NCI-H187 (cell line): ENCODE data around the gene EPS8L3.
"Not testable (repeated sequence)": the region's sequence is repeated elsewhere in the genome, so short reads cannot be mapped to it uniquely, and the experiment has no call there.

Experiments used
- DNase-seq, 2 experiments: peaks; one replicate each; lab custom pipeline; 2025; lab: John Stamatoyannopoulos, UW

Gene EPS8L3

DNA sequence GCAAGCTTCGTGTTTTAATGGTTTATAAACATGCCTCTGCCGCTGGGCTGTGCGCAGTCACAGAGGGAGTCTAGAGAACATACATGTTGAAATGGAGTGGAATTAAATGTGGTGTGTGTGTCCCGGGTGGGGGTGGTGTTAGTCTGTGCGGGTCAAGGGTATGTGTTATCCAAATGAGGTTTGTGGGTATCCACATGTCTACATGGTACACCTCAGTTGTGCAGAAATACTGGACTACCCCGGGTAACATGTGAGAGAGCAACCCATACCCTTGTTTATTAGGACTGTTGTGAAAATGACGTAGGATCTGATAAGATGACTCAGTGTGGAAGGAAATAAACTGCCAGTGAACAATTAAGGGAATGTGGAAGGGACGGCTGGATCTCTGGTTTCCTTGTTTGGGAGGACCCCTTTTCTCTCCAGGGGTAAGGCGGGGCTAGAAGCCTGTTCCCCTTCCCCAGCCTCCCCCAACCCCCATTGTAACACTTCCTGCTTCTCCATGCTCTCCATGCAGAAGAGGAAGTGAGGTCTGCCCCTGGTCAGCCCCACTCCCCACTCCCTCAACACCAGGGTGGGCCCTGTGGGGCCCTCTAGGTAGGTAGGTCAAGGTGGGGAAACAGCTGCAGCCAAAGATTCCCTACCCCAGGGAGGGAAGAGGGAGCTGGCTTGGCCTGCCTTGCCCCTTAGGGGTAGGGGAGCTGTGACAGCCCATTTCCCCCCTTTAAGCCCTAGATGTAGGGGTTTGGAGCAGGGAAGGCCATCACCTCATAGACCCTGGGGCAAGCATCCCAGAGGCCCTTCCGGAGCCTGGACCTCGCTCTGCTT, 690 bp downstream of the EPS8L3 start:
- no peak for DNase-seq

DNA sequence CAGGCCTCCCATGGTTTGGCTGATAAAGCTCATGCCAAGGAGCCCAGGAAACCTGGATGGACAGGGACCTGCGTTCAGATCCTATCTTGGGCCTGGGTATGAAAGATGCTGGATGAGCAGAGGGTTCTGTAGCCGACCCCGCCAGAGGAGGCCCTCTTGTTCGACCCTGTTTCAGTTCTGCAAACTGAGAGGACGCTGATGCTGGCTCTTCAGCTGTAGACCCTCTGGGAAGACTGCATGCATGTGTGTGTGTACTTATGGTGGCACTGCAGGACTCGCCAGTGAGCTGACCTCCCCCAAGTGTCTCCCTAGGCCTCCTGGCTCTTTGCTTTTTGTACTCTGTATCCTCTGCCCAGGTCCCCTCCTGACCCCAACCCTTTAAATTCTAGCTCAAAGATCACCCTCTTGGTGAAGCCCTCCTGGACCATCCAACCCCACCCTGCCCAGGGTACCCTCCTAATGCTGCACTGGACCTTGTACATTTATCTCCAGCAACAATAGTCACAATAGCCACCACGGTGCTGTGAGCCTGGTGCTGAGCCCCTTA, 1.6 kb downstream of the EPS8L3 start:
- no peak for DNase-seq

DNA sequence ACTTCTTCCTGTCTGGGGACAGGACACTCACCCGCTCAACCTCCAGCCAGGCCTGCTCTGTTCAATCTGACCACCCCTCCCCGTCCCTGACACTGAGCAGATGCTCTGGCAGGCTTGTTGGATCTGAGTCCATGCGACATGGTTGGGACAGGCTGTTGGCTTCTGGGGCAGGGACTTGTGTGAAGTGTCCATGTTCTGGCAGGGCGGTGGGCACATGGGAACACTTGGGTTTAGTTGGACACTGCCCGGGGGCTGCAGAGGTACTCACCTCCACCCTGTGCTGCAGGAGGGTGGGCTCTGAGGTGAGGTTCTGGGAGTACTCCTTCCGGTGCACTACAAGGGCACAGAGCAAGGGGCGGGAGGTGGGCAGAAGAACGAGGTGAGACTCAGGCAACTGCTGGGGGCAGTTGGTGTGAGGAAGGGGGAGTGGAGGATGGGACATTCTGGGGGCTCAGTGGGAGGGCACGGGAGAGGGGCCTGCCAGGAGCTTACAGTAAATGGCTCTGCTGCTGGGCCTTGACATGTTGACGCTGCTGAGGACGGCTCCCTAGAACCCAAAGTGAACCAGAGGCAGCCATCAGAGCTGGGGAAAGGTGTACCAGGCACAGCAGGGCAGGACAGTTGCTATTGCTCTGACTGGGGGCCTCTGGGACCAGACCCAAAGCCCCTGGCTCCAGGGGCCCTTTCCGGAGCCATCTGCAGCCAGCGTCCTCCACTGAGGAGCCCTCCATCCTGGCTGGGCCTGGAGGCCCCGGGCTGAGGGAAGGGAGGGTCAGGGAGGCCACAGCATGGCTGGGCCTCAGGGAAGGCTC, 2.3 kb downstream of the EPS8L3 start:
- no peak for DNase-seq

DNA sequence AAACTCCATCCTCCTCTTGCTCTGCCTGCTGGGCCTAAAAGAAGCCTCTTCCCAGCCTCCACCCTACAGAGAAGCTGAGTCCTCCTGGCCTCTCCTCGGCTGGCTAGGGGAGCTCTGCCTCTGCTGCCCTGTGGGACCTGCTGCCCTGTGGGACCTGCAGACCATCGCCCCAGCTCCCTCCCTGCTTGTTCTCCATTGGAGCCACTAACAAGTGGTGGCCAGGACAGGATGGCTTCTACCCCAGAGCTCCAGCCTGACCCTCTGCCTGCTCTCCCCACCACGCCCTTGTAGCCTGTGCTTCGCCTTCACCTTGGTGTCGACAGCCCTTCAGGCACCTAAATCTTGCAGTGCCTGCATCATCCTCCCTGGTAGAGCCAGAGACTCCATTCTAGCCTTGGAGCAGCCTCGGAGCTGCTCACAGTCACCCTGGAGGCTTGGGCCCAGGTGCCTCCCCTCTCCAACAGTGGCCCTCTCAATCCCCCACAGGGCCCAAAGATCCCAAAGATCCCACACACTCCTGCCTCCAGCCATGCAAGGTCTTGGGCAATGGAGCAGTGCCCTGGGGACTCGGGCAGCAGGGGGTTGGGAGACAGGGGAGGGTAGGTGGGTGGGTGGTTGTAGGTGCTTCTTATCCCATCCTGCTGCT, 3.0 kb downstream of the EPS8L3 start:
- no peak for DNase-seq

DNA sequence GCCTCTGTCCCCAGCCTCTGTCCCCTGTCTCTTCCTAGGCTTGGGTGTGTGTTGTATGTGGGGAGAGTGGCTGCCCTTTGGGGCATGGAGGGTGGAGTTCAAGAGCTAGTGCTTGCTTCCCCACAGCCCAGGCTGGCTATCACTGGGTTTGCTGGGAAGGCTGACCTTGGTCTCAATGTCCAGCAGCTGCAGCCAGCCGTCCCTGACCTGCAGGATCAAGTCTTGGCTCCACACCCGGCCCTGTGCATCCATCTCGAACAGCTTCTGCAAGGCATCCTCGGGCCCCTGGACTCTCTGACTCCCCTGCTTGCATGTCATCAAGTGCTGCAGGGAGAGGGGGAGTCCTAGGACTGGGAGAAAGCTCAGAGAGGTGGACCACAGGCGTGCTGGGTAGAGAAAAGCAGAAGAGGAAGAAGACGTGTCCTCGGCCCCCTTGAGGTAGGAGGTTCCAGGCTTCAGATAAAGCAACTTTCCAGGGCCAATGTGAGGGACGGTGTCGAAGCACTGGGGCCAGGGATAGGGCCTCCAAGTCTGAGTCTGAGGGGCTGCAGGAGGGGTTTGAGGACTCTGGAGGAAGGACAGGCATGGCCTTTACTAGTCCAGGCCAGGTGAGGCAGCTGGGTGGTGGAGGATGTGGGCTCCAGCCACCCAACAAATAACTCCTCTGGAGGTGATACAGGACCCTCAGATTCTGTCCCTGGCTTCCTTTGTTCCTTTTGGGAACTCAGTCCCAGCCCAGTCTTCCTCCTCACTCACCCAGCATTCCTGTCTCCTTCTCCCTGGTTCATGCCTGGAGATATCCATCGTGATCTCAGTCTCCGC, 4.0 kb downstream of the EPS8L3 start:
- DNase-seq = no peak

DNA sequence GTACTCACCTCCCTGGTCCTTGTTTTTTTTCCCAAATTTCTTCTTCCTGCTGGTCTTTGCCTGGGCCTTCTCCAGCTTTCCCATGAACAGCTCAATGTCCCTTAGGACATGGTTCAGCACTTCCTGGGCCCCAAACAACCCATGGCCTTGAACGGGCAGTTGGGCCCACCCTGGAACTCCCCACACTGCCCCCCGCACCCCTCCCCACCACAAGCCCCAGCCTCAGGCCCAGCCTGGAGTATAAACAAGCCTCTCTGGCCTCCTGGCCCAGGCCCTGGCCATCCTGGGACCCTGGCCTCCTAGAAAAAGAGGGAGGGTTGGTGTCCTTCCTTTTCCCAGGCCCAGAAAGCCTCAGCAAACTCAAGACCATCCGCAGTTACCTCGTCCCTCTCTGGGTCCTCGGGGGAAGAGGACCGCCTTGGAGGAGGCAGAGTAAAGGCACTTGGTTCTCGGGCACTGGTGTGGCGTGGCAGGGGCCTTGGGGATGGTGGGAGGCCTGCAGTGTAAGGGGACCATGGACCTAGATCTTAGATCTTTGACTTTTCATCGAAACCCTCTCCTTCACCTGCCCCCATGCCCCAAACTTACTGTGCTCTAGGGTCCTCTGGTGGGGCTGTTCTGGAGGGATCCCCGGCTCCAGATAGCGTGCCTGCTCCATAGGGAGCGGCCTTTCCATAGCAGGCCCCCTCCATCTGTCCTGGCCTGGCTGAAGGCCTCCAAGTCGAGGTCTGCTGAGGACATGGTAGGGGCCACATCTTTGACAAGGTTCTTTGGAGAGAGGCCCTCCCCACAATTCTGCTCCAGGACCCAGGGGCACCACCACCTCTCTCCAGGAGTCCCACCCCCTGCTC, 5.6 kb downstream of the EPS8L3 start:
- DNase-seq = no peak

DNA sequence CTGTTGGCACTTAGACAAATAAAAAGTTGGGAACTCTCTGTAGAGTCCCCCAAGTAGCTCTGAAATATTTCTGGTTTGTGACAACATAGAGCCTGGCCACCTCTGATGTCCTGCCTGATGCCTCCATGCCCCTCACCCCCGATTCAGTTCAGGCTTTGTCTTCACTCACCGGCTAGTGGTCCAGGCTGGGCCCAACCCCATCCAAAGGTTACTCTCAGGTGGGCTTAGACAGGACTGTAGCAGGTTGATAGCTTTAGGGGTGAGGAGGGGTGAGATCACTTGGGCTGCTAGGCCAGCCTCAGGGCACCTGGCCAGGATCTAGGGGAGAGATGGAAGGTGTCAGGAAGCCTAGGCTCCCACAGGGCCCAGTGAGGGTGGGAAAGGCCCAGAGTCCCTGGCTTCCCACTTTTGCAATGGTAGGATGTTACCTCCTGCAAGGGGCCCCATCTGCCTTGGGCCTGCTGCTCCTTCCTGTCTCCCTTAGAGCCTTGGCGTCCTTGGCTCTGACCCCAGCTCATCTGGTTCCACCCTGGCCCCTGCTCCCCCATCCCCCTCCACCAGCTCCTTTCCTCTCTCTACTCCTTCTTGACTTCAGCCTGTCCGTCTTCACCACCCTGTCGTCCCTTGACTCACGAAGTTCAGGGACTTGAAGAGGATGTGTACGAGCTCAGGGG, 6.7 kb downstream of the EPS8L3 start:
- no peak for DNase-seq

DNA sequence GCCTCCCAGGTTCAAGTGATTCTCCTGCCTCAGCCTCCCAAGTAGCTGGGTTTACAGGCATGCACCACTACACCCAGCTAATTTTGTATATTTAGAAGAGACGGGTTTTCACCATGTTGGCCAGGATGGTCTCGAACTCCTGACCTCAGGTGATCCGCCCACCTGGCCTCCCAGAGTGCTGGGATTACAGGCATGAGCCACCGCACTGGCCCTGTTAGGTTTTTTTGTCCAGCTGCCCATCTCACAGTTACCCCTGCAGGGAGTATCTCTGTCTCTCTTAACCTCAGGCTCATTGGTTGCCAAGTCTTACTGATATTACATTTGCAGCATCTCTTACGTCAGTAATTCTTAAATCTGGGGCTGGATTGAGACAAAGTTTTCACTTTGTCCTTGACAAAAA, 7.4 kb downstream of the EPS8L3 start:
- not testable (repeated sequence) for DNase-seq

DNA sequence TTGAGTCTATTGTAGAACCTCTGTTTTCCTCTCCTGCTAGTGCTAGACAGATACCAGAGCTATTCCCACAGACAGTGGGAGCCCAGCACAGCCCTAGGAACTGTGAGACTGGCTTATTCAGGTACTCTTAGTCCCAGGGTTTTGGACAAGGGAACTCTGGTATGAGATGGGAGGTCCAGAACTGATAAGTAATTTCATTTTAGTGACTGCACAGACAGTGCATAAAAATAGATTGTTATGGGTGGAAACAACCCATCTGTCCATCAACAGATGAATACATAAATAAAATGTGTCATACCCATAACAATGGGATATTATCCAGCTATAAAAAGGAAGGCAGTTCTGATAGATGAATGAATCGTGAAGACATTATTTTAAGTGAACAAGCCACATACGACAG, 9.0 kb downstream of the EPS8L3 start:
- no peak for DNase-seq

DNA sequence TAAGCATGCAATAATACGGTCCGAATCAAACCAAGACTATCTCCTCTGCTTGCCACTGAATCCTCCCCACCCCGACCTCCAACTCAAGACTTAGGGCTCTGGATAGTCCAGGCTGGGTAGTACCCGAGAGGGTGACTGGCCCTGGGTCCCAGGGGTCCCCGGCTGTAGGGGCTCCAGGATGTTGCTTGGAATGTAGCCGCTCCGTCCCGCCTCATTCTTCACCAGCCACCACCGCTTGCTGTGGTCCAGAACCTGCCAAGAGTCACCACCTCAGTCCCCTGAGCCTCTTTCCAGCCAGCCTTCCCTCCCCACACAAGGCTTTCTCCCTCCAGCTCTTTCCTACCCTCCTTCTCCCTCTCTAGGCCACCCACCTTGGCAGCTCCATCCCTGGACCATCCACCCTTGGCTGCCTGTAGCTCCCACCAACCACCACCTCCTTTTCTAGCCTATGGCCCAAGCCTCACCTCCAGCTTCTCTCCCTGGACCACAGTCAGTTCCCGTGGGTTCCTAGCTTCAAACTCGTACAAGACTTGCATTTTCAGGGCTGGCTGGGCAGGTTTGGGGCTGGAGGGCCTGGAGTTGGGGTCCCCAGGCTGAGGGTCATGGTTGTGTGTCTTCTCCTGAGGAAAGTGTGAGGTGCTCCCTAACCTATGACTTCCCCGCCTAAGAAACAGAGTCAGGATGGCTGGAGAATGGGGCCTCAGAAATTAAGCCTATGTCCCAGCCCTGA, 12.0 kb downstream of the EPS8L3 start:
- DNase-seq = no peak

DNA sequence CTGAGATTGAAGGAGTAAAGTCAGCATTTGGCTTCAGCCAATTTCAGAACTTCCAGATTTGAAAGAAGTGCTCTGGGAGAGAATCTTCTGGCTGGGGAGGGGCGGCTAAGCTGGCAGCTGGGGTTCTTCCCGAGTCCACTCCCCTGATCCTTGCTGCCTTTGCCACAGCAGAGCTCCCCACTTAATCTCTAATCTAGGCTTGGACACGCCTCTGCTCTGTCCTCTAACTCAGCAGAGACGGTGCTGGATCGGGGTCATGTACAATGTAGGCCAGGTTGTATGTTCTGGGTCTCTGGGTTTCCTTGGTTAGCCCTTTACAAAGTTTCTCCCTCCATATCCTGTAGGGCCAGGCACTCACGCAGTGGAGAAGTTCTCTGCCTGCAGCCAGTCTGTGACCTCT, 12.8 kb downstream of the EPS8L3 start:
- no peak for DNase-seq

DNA sequence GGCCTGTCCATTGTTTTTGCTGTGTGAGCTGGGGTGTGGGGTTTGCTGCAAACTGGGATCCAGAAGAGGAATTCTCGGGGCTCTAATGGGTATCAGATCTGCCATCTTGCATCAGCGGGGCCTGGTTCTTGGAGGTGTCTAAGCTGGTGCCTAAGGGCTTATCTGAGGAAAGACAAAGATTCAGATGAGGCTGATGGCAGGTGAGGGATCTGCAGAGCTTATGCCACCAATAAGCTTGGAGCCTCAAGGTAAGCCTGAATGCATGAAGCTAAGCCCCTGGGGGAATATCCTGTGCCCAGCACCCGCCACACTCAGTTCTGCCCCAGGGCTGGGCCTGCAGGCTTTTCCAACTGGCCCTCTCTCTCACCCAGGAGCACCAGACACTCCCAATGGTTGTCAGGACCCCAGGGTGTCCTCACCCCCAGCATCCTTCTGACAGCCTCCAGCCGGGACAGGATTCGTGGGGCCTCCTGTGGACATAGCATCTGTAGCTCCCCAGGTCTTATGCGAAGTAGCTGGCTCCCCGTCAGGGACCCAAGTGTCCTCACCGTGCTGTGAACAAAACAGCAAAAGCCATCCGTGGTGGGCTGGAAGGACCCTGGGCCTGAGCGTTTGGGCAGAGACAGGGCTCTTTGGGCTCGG, 13.4 kb downstream of the EPS8L3 start:
- DNase-seq = no peak

DNA sequence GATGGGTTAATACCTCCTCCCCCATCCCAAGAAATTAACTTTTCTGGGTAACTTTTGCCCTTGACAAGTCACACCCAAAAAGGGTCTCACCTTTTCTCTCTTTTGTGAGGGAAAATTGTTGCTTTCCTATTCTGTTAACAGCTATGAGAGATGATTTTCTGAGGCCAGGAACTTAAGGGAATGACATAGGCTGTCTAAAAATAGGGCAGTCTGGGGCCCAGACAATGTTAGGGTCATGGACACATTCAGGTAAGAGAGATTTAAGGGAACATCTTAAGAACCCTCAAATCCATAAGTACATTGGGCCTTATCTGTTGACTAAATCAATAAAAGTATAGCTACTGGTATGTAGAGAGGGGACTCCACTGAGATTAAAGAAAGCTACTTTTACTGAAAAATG, 14.5 kb downstream of the EPS8L3 start:
- no peak for DNase-seq

DNA sequence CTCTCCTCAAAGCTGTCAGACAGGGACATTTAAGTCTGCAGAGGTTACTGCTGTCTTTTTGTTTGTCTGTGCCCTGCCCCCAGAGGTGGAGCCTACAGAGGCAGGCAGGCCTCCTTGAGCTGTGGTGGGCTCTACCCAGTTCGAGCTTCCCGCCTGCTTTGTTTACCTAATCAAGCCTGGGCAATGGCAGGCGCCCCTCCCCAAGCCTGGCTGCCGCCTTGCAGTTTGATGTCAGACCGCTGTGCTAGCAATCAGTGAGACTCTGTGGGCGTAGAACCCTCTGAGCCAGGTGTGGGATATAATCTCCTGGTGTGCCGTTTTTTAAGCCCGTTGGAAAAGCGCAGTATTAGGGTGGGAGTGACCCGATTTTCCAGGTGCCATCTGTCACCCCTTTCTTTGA, 15.4 kb downstream of the EPS8L3 start:
- DNase-seq = not testable (repeated sequence)

DNA sequence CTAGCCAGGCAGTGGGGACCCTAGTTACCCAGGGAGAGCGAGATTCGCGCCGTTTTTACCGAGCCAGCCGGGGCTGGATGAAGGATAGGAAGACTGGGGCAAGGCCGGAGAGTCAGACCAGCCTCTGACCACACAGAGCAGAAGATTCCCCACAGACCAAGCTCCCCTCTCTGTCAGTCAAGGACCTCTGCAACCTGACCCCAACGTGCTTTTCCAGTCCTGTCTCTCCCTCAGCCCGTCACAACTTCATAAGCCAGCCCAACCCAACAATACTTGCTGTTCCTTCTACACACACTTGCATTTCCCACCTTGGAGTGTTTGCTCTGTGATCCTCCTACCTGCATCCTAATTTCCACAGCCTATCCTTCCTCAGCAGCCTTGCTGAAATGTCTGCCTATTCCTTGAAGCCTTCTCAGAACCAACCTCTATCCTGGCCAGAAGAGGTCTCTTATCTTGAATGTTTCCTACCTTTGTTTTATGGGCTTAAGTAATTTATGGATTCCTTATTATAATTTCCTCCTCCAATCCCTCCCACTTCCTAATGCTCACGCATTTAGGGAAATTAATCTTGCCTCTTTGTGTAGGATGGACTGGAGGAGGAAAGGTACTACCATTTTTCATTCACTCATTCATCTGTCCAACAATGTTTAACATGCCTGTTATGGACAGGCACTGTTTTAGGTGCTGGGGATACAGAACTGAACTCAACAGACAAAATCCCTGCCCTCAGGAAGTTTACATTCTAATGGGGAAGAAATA, 22.9 kb downstream of the EPS8L3 start, which contains the start of gene GSTM3:
Gene GSTM3 (minus strand): TSS at position 424 of the 759 bp plus-strand sequence. CDS start 751 bp downstream, outside the sequence.
- peak; percentile 59 to 81 for DNase-seq

DNA sequence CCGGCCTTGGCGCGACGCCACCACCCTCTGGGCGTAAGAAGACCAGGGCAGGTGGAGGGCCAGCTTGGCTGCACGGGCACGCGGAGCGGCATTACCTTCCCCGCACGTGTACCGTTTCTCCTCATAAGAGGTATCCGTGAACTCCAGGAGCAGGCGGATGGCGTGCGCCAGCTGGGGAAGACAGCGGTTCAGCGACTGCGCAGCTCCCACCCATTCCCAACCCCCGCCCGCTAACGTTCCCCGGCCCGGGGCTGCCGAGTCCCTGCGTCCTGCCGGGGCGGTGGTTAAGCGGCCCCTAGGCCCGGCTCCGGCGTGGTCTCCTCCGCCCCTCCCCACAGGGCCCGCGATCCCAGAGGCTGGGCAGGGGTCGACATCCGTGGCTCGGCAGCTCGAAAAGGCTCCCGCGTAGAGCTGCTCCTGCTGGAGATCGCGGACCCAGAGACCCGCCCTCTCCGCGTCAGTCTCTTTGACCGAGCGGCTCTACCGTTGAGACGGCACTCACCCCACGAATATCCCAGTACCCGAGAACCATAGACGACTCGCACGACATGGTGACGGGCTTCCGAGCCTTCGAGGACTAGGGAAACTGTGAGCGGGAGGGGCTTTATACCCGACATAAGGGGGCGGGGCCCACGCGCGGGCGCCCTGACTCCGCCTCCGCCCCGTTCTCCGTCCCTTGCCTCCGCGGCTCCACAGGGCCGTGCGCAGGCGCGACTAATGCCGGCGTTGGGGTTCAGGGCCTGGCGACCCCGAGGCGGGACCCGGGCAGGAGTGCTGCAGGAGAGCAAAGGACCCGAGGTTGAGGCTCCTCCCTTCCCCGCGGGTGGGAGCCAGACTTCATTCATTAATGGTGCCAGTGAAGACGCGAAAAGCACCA, 23.7 kb downstream of the EPS8L3 start:
- DNase-seq = peak; percentile 76 to 81
